GM12878 (cell line): ENCODE data around the gene NEURL4. TPM values are rescaled to one million over a fixed set of nuclear protein-coding genes. Genes with fewer than 3 reads are reported as not detected.
A peak's percentile ranks its signal among the peaks of the same experiment; 100 is the strongest.

Experiments
- ATAC-seq: fragments of 200-7000 bp; cut with Tn5 transposase; 3 replicates; pipeline ENCODE4 v1.9.1; 2020; ENCODE audit warnings: mild to moderate bottlenecking, moderate library complexity
- BruUV-seq: library from RNA; stranded (reverse); fragments of 400-500 nt; replicated peaks from 2 replicates; lab custom pipeline; 2021; lab: Mats Ljungman, UMichigan
- CTCF ChIA-PET: fragments of 300-600 bp; sonication (Branson Sonifier 250); formaldehyde crosslinking; extraction: SDS; loops from one replicate; lab custom pipeline; 2021; ENCODE audit warnings: inconsistent platforms; lab: Yijun Ruan, JAX
- POLR2A ChIA-PET: fragments of 350-600 bp; formaldehyde crosslinking; extraction: SDS; loops from one replicate; lab custom pipeline; 2021; ENCODE audit warnings: inconsistent platforms; lab: Charles Lee
- RAD21 ChIA-PET: fragments of 300-600 bp; sonication (Branson Sonifier 250); formaldehyde crosslinking; loops from one replicate; lab custom pipeline; 2023; ENCODE audit warnings: antibody characterized with exemption; ENCODE audit not compliant: unreplicated experiment; lab: Charles Lee
- SMC1A ChIA-PET: fragments of 300-600 bp; sonication (Branson Sonifier 250); formaldehyde crosslinking; loops from one replicate; lab custom pipeline; 2023; ENCODE audit not compliant: unreplicated experiment, uncharacterized antibody; lab: Charles Lee
- DNase-seq: peaks from one replicate; pipeline ENCODE4 v3.0.0-alpha.2; 2011; ENCODE audit warnings: low read depth, low spot score
- FAIRE-seq: peaks from 3 replicates; lab custom pipeline; 2011; peaks lifted over from hg19 to GRCh38; lab: Jason Lieb, UNC
- H2AFZ ChIP-seq: 2 replicates; pipeline ENCODE4 v1.6.0; 2011; ENCODE audit warnings: low read depth, low read length, control low read depth; ENCODE audit not compliant: control insufficient read depth
- H3K27ac ChIP-seq: 2 replicates; pipeline ENCODE4 v1.5.1; 2011; ENCODE audit warnings: control low read depth; ENCODE audit not compliant: control insufficient read depth, insufficient read depth
- H3K27me3 ChIP-seq, 2 experiments: replicated peaks in 1 of 2; 2 replicates each; pipeline versions ENCODE4 v1.6.0 to v1.6.1; 2011; ENCODE audit warnings: low read length in 1 of 2; ENCODE audit not compliant: control insufficient read depth in 2 of 2, insufficient read depth in 2 of 2
- H3K36me3 ChIP-seq, 2 experiments: 2 replicates each; pipeline ENCODE4 v1.5.1; 2011; ENCODE audit warnings: low read length in 1 of 2; ENCODE audit not compliant: control insufficient read depth in 2 of 2, insufficient read depth in 2 of 2
- H3K4me1 ChIP-seq: 2 replicates; pipeline ENCODE4 v1.6.1; 2011; ENCODE audit warnings: mild to moderate bottlenecking, low read length, moderate library complexity, mixed read lengths; ENCODE audit not compliant: control insufficient read depth, insufficient read depth
- H3K4me2 ChIP-seq: 2 replicates; pipeline ENCODE4 v1.6.0; 2011; ENCODE audit warnings: control low read depth; ENCODE audit not compliant: control insufficient read depth, insufficient read depth
- H3K4me3 ChIP-seq: fragments of 200-600 bp; sonication (generic); 2 replicates; pipeline ENCODE4 v1.5.1; 2016
- H3K79me2 ChIP-seq: 2 replicates; pipeline ENCODE4 v1.6.0; 2011; ENCODE audit warnings: low read length; ENCODE audit not compliant: control insufficient read depth, insufficient read depth
- H3K9ac ChIP-seq: 2 replicates; pipeline ENCODE4 v1.8.0; 2011; ENCODE audit warnings: low read length, control low read depth, mixed read lengths; ENCODE audit not compliant: control insufficient read depth, insufficient read depth
- H3K9me3 ChIP-seq: replicated peaks from 3 replicates; pipeline ENCODE4 v1.5.1; 2011; ENCODE audit warnings: mild to moderate bottlenecking, low read length; ENCODE audit not compliant: control insufficient read depth, insufficient read depth
- H4K20me1 ChIP-seq: 2 replicates; pipeline ENCODE4 v1.6.0; 2011; ENCODE audit not compliant: control insufficient read depth, insufficient read depth
- HDAC2 ChIP-seq: fragments of 200-600 bp; sonication (generic); IDR thresholded peaks from 2 replicates; pipeline ENCODE4 v1.6.1; 2017
- HDGF ChIP-seq: fragments of 450-650 bp; IDR thresholded peaks from 2 replicates; pipeline ENCODE4 v1.6.1; 2016; ENCODE audit warnings: antibody characterized with exemption
- NFIC ChIP-seq: IDR thresholded peaks from 2 replicates; pipeline ENCODE4 v1.6.1; 2012; ENCODE audit warnings: low read depth, mild to moderate bottlenecking, inconsistent platforms, low read length, moderate library complexity
- PKNOX1 ChIP-seq: fragments of 450-650 bp; IDR thresholded peaks from 2 replicates; pipeline ENCODE4 v1.6.1; 2016; ENCODE audit warnings: mild to moderate bottlenecking
- RUNX3 ChIP-seq: IDR thresholded peaks from 2 replicates; pipeline ENCODE4 v1.6.1; 2012; ENCODE audit warnings: low read length, inconsistent platforms
- SMAD5 ChIP-seq: IDR thresholded peaks from 2 replicates; pipeline ENCODE4 v1.6.1; 2016; ENCODE audit warnings: antibody characterized with exemption, low read depth
- TCF12 ChIP-seq: IDR thresholded peaks from 2 replicates; pipeline ENCODE4 v1.6.1; 2011; ENCODE audit warnings: low read depth, mild to moderate bottlenecking, low read length
- WGBS: methylation state at CpG from one replicate; pipeline ENCODE4 v1.1.6; 2016; ENCODE audit warnings: low lambda C conversion rate; ENCODE audit not compliant: insufficient replicate concordance, insufficient coverage; ENCODE audit errors: missing lambda C conversion rate; 5-methylcytosine and 5-hydroxymethylcytosine counted together
- in situ Hi-C: fragments of 300-500 bp; cut with MboI; formaldehyde crosslinking; loops from 9 replicates; pipeline ENCODE4 v1.14.3; 2018; ENCODE audit warnings: mixed read lengths
- intact Hi-C: fragments of 100-400 bp; cut with micrococcal nuclease; formaldehyde crosslinking; loops from one replicate; pipeline ENCODE4 v1.14.2; 2022; ENCODE audit not compliant: unreplicated experiment
- polyA plus RNA-seq, 11 experiments: library from polyadenylated mRNA; depleted of rRNA in 4 of 11; unstranded in 6 of 11; stranded (reverse) in 5 of 11; fragments of >200 nt; fragmentation: Nextera tagmentation in 4 of 11; fragmentation: Illumina TruSeq in 1 of 11; extraction: Ambion mirVana in 4 of 11; extraction: Trizol in 1 of 11; gene quantifications; 1 replicate in 1 of 11; 2 replicates in 10 of 11; pipeline versions ENCODE4 v1.2.1 to v1.2.3, GENCODE V29; 2011 to 2016; ENCODE audit warnings: inconsistent platforms in 2 of 11, missing spikeins in 2 of 11, low read depth in 1 of 11
- total RNA-seq, 4 experiments: library from RNA; depleted of rRNA in 3 of 4; stranded (reverse); fragments of >200 nt in 3 of 4; fragmentation: Illumina TruSeq in 1 of 4; extraction: Trizol in 1 of 4; gene quantifications; 2 replicates each; pipeline versions ENCODE4 v1.2.1 to v1.2.3, GENCODE V29; 2013 to 2021
- TF ChIP-seq, protein P1 (sequence below), 3 experiments: IDR thresholded peaks in 2 of 3; conservative IDR thresholded peaks in 1 of 3; 2 replicates each; pipeline ENCODE4 v1.5.1; 2011; ENCODE audit warnings: low read depth in 3 of 3, low read length in 3 of 3, mild to moderate bottlenecking in 3 of 3, control low read depth in 2 of 3, moderate library complexity in 2 of 3, inconsistent platforms in 1 of 3, mixed read lengths in 1 of 3; ENCODE audit not compliant: control insufficient read depth in 2 of 3, insufficient read depth in 1 of 3; ENCODE audit errors: extremely low read depth in 1 of 3
- TF ChIP-seq, protein P2 (sequence below): fragments of 450-650 bp; IDR thresholded peaks from 2 replicates; pipeline ENCODE4 v1.6.1; 2016; ENCODE audit warnings: mild to moderate bottlenecking
- TF ChIP-seq, protein P3 (sequence below): fragments of 450-650 bp; IDR thresholded peaks from 2 replicates; pipeline ENCODE4 v1.6.1; 2017; ENCODE audit warnings: mild to moderate bottlenecking, low read depth, inconsistent platforms; ENCODE audit not compliant: poor library complexity, severe bottlenecking

The NEURL4 gene
- total and polyA plus RNA-seq, 10 of the 15 experiments (the other 5 are each of a cell fraction or from before 2014, with no cell fraction given) = 0.03 to 41.9 (median 10.0) TPM

DNA sequence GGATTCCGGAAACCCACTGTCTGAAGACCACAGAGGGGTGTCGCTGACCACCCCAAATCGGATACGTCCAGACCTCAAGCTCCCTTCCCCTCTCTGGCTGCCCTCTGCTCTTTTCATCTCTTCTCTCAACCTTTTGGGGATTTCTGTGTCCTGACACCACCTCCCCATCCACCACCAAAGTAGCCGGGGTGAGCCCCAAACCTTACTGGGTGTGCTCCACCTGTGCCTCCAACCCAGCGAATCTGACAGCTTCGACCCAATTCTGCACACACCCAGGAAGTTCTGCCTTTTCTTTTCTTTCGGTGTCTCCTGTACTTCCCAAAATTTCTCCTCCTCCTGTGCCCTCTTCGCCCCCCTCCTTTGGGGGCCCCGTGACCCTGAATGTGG is 23.4 kb upstream of the NEURL4 start:
- H3K36me3 ChIP-seq = peaks cover 2 to 5% of the 10 kb centered on the region in 2 experiments; a peak in 3 of 4 replicates
- TF ChIP-seq HDGF = peak; percentile 67; the same call in 1 of the 2 replicates
- TF ChIP-seq, protein P1, sequence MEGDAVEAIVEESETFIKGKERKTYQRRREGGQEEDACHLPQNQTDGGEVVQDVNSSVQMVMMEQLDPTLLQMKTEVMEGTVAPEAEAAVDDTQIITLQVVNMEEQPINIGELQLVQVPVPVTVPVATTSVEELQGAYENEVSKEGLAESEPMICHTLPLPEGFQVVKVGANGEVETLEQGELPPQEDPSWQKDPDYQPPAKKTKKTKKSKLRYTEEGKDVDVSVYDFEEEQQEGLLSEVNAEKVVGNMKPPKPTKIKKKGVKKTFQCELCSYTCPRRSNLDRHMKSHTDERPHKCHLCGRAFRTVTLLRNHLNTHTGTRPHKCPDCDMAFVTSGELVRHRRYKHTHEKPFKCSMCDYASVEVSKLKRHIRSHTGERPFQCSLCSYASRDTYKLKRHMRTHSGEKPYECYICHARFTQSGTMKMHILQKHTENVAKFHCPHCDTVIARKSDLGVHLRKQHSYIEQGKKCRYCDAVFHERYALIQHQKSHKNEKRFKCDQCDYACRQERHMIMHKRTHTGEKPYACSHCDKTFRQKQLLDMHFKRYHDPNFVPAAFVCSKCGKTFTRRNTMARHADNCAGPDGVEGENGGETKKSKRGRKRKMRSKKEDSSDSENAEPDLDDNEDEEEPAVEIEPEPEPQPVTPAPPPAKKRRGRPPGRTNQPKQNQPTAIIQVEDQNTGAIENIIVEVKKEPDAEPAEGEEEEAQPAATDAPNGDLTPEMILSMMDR (IDR thresholded peaks at IDR 0.05 in 2 of 3, conservative IDR thresholded peaks at IDR 0.05 in 1 of 3; ENCODE audit: control insufficient read depth in 2 of 3, extremely low read depth in 1 of 3, insufficient read depth in 1 of 3, low read depth in 3 of 3, low read length in 3 of 3) = peak in 1 of 3 experiments; percentile 71; a peak in 4 of 6 replicates
- TF ChIP-seq PKNOX1 = no peak
- TF ChIP-seq SMAD5 = 0 out of 2 replicates have a peak, but pooled peaks have one; percentile 1
- TF ChIP-seq HDAC2 = no peak
- TF ChIP-seq, protein P2, sequence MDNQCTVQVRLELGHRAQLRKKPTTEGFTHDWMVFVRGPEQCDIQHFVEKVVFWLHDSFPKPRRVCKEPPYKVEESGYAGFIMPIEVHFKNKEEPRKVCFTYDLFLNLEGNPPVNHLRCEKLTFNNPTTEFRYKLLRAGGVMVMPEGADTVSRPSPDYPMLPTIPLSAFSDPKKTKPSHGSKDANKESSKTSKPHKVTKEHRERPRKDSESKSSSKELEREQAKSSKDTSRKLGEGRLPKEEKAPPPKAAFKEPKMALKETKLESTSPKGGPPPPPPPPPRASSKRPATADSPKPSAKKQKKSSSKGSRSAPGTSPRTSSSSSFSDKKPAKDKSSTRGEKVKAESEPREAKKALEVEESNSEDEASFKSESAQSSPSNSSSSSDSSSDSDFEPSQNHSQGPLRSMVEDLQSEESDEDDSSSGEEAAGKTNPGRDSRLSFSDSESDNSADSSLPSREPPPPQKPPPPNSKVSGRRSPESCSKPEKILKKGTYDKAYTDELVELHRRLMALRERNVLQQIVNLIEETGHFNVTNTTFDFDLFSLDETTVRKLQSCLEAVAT = peak; percentile 36; the same call in 1 of the 2 replicates
- TF ChIP-seq TCF12 = no peak
- peak; percentile 59; the same call in 1 of the 2 replicates for TF ChIP-seq RUNX3
- TF ChIP-seq NFIC = no peak
- TF ChIP-seq, protein P3, sequence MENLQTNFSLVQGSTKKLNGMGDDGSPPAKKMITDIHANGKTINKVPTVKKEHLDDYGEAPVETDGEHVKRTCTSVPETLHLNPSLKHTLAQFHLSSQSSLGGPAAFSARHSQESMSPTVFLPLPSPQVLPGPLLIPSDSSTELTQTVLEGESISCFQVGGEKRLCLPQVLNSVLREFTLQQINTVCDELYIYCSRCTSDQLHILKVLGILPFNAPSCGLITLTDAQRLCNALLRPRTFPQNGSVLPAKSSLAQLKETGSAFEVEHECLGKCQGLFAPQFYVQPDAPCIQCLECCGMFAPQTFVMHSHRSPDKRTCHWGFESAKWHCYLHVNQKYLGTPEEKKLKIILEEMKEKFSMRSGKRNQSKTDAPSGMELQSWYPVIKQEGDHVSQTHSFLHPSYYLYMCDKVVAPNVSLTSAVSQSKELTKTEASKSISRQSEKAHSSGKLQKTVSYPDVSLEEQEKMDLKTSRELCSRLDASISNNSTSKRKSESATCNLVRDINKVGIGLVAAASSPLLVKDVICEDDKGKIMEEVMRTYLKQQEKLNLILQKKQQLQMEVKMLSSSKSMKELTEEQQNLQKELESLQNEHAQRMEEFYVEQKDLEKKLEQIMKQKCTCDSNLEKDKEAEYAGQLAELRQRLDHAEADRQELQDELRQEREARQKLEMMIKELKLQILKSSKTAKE = no peak
- in situ Hi-C loops (no loop called here), intact Hi-C loops (loop anchor here (5.0 kb wide), 1 partner anchor 85 kb away; the partner anchor contains the start of genes FGF11 and TMEM102)
- peaks cover 23% of the 10 kb centered on the region for H3K4me1 ChIP-seq
- ATAC-seq (no peak), DNase-seq (no peak), FAIRE-seq (peak; percentile 38)
- WGBS = 24% methylated on average over 10 of the region's 10 CpGs
- no peak overlapping the region; the same call in 1 of the 2 replicates for H2AFZ ChIP-seq
- RAD21 ChIA-PET = interaction anchor here (1.2 to 5.0 kb wide), 2 partner anchors 16 to 28 kb away, joined by 3 to 45 read pairs; partner anchors contain the start of gene ACAP1
- peak overlapping the region; percentile 59 for H3K27ac ChIP-seq
- SMC1A ChIA-PET = interaction anchor here (1.2 to 1.5 kb wide), 4 partner anchors 14 to 153 kb away, joined by 3 to 5 read pairs (median 4); partner anchors contain the start of genes ACAP1 and TMEM102
- CTCF ChIA-PET = interaction anchor here (1.2 to 2.6 kb wide), 3 partner anchors 12 to 32 kb away, joined by 3 to 9 read pairs (median 4); no protein-coding TSS in a partner anchor
- BruUV-seq = TSS peak; percentile 46
- H3K79me2 ChIP-seq = peaks cover 7% of the 10 kb centered on the region
- H3K27me3 ChIP-seq = no peaks in the 10 kb centered on the region
- peak overlapping the region; percentile 88 for H3K4me3 ChIP-seq
- H4K20me1 ChIP-seq = no peaks in the 10 kb centered on the region
- peak overlapping the region; percentile 93 for H3K4me2 ChIP-seq
- peak overlapping the region; percentile 62 for H3K9ac ChIP-seq
- no peaks in the 10 kb centered on the region for H3K9me3 ChIP-seq
- POLR2A ChIA-PET = interaction anchor here (0.7 to 1.0 kb wide), 2 partner anchors 16 to 51 kb away, joined by 3 to 10 read pairs; partner anchors contain the start of genes ACAP1 and TMEM256
